Activated CD8-positive, alpha-beta memory T cell treated with anti-CD3 and anti-CD28 coated beads for 1 hour (primary cell): Measurements from ENCODE around the gene CCDC88C.
"Not testable (repeated sequence)": the region's sequence is repeated elsewhere in the genome, so short reads cannot be mapped to it uniquely, and the experiment has no call there.

Experiments used
- DNase-seq, 2 donors: peaks; one replicate each; pipeline ENCODE4 v3.0.0-alpha.2; 2020; ENCODE audit warnings: low read depth in 1 of 2; ENCODE audit errors: extremely low read depth in 1 of 2

The CCDC88C gene

GRCh38 chr14:91418387-91419043, 895 bp upstream of the CCDC88C start:
- peak in 1 of 2 donors; percentile 74 for DNase-seq

GRCh38 chr14:91417983-91418386, 365 bp upstream of the CCDC88C start:
- peak in 1 of 2 donors; percentile 42 for DNase-seq

- no peak for DNase-seq
Measured at GRCh38 chr14:91416744-91417119, 888 bp downstream of the CCDC88C start.

- peak in 1 of 2 donors; percentile 38 for DNase-seq
Measured at GRCh38 chr14:91415794-91416743, 1.6 kb downstream of the CCDC88C start.

GRCh38 chr14:91414475-91414833, 3.2 kb downstream of the CCDC88C start:
- DNase-seq = no peak

GRCh38 chr14:91413547-91414474, 3.8 kb downstream of the CCDC88C start:
- DNase-seq = no peak

- no peak for DNase-seq
Measured at GRCh38 chr14:91412939-91413338, 4.7 kb downstream of the CCDC88C start.

- no peak for DNase-seq
Measured at GRCh38 chr14:91410771-91411536, 6.7 kb downstream of the CCDC88C start.

GRCh38 chr14:91409928-91410718, 7.5 kb downstream of the CCDC88C start:
- no peak for DNase-seq

GRCh38 chr14:91409240-91409639, 8.4 kb downstream of the CCDC88C start:
- not testable (repeated sequence) for DNase-seq

- DNase-seq = no peak
Measured at GRCh38 chr14:91406982-91407381, 10.6 kb downstream of the CCDC88C start.

GRCh38 chr14:91406451-91406850, 11.2 kb downstream of the CCDC88C start:
- no peak for DNase-seq

- no peak for DNase-seq
Measured at GRCh38 chr14:91405724-91406435, 11.7 kb downstream of the CCDC88C start.

GRCh38 chr14:91405241-91405721, 12.3 kb downstream of the CCDC88C start:
- DNase-seq = peak; percentile 60 to 62

- no peak for DNase-seq
Measured at GRCh38 chr14:91402771-91403600, 14.6 kb downstream of the CCDC88C start.

GRCh38 chr14:91402348-91402747, 15.3 kb downstream of the CCDC88C start:
- DNase-seq = no peak

- no peak for DNase-seq
Measured at GRCh38 chr14:91401751-91402150, 15.9 kb downstream of the CCDC88C start.

GRCh38 chr14:91400696-91401095, 16.9 kb downstream of the CCDC88C start:
- DNase-seq = no peak
